Adrenal gland (tissue), 12 donors: ENCODE measurements around the gene GGT5. TPM values are rescaled to one million over a fixed set of nuclear protein-coding genes. Genes with fewer than 3 reads are reported as not detected.
A peak's percentile ranks its signal among the peaks of the same experiment; 100 is the strongest.

ENCODE experiments used
- DNase-seq, 7 donors: peaks; one replicate each; pipeline ENCODE4 v3.0.0-alpha.2; 2019 to 2020
- H3K27ac ChIP-seq, 5 donors: fragments of 200-600 bp; sonication (generic) in 4 of 5; 1 replicate in 3 of 5; 2 replicates in 2 of 5; pipeline versions ENCODE4 v1.5.1 to v1.8.0; 2016 to 2020; ENCODE audit warnings: mild to moderate bottlenecking in 1 of 5
- H3K27me3 ChIP-seq: fragments of 200-600 bp; 2 replicates; pipeline ENCODE4 v1.8.0; 2021
- H3K36me3 ChIP-seq, 2 donors: fragments of 200-600 bp; replicated peaks in 1 of 2; 1 replicate in 1 of 2; 2 replicates in 1 of 2; pipeline versions ENCODE4 v1.5.1 to v1.8.0; 2018 to 2022
- H3K4me1 ChIP-seq, 2 donors: fragments of 200-600 bp; replicated peaks in 1 of 2; 1 replicate in 1 of 2; 2 replicates in 1 of 2; pipeline versions ENCODE4 v1.5.1 to v1.8.0; 2018 to 2021
- H3K4me3 ChIP-seq, 4 donors: fragments of 200-600 bp; sonication (generic) in 3 of 4; one replicate each; pipeline ENCODE4 v1.5.1; 2016 to 2018
- H3K9me3 ChIP-seq, 3 donors: fragments of 200-600 bp; sonication (generic) in 1 of 3; replicated peaks in 1 of 3; 1 replicate in 2 of 3; 2 replicates in 1 of 3; pipeline versions ENCODE4 v1.5.1 to v1.8.0; 2016 to 2021
- POLR2A ChIP-seq, 2 donors: fragments of 450-650 bp; IDR thresholded peaks; one replicate each; pipeline ENCODE4 v1.6.1; 2017; ENCODE audit warnings: antibody characterized with exemption in 2 of 2, mild to moderate bottlenecking in 2 of 2, moderate library complexity in 1 of 2
- WGBS, 4 donors: extraction: QIAGEN DNeasy Blood & Tissue Kit in 2 of 4; methylation state at CpG; one replicate each; pipeline versions ENCODE4 v1.1.5 to v1.1.7; 2013 to 2017; 5-methylcytosine and 5-hydroxymethylcytosine counted together
- intact Hi-C, 2 donors: fragments of 100-400 bp; cut with DNase I; formaldehyde crosslinking; loops; one replicate each; pipeline versions ENCODE4 v1.14.1 to v1.15.0; 2022 to 2023
- polyA plus RNA-seq, 3 donors: library from polyadenylated mRNA; stranded (reverse); fragments of 200-250 nt in 2 of 3; fragments of 350-450 nt in 1 of 3; fragmentation: Illumina TruSeq in 1 of 3; extraction: RNeasy Lipid Tissue Mini Kit (QIAGEN cat#74804) in 1 of 3; gene quantifications; one replicate each; pipeline ENCODE4 v1.2.3, GENCODE V29; 2013 to 2014
- total RNA-seq, 9 donors: library from RNA; depleted of rRNA in 4 of 9; stranded (reverse); fragments of >200 nt in 4 of 9; fragments of 120-200 nt in 1 of 9; fragmentation: NEBNext Ultra II Directional in 1 of 9; extraction: Animal tissue kit (Norgen Biotek cat#: 25700) in 1 of 9; gene quantifications; one replicate each; pipeline versions ENCODE4 v1.1.0 to v1.2.4, GENCODE V29; 2013 to 2023
- TF ChIP-seq, protein P1 (sequence below), 6 experiments: fragments of 450-650 bp in 4 of 6; fragments of 200-600 bp in 2 of 6; sonication (generic) in 1 of 6; IDR thresholded peaks; 1 replicate in 5 of 6; 2 replicates in 1 of 6; pipeline versions ENCODE4 v1.5.1 to v1.8.0; 2016 to 2021; ENCODE audit warnings: antibody characterized with exemption in 6 of 6, mild to moderate bottlenecking in 2 of 6, moderate library complexity in 1 of 6
- donor health status: healthy with polysubstance abuse.
- donor health status: Bipolar disorder and iron deficiency.
- donor health status: DM: yes; HTN: yes; CAD: no.
- donor health status: DM: no; HTN: no; CAD: no.
- donor health status: DM: no; HTN: no; CAD: no.
- donor health status: DM: yes; HTN: yes; CAD: no.

GGT5 gene
- total and polyA plus RNA-seq, 12 donors: 7.5 to 149 (median 78.5) TPM

DNA sequence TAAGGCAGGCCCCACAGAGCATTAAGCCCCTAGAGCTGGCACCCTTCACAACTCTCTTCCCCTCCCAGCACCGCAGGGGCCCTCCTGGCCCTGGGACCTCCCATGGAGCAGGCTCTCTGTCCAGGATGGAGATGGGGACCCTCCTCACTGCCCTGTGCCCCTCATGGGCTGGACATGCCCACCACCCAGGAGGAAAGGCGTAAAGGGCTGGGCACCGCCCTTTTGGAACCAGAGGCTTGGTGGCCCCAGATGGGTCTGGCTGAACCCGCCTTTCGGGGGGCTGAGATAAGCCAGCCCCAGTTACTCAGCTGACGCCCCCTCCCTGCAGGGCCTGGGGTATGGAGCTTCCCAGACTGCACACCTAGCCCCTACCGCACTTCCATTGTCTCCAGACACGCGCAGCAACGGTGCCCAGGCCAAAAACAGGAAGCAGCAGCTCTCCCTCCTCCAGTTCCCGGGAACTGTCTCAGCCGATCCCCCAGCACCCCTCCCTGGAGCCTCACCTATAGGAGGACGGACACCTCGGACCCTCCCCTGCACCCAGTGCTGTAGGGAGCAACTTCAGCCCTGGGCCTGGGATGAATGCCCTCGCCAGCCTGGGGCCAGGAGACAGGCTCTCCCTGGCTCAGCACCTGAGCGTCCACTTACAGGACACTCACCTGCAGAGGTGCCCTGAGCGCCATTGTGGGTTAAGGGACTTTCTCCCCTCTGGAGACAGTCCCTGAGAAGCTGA, 65.2 kb downstream of the GGT5 start:
- peak overlapping the region in 1 of 5 donors; percentile 80 for H3K27ac ChIP-seq
- TF ChIP-seq, protein P1, sequence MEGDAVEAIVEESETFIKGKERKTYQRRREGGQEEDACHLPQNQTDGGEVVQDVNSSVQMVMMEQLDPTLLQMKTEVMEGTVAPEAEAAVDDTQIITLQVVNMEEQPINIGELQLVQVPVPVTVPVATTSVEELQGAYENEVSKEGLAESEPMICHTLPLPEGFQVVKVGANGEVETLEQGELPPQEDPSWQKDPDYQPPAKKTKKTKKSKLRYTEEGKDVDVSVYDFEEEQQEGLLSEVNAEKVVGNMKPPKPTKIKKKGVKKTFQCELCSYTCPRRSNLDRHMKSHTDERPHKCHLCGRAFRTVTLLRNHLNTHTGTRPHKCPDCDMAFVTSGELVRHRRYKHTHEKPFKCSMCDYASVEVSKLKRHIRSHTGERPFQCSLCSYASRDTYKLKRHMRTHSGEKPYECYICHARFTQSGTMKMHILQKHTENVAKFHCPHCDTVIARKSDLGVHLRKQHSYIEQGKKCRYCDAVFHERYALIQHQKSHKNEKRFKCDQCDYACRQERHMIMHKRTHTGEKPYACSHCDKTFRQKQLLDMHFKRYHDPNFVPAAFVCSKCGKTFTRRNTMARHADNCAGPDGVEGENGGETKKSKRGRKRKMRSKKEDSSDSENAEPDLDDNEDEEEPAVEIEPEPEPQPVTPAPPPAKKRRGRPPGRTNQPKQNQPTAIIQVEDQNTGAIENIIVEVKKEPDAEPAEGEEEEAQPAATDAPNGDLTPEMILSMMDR (IDR thresholded peaks at IDR 0.05): no peak
- no peak for TF ChIP-seq POLR2A (IDR thresholded peaks at IDR 0.05)
- no peaks in the 10 kb centered on the region for H3K27me3 ChIP-seq
- 76 to 100% (median 83%) methylated on average over 7 to 17 of the region's 17 CpGs for WGBS, 4 donors
- DNase-seq: no peak
- H3K4me1 ChIP-seq: peaks cover 0 to 4% of the 10 kb centered on the region in 2 donors
- no peaks in the 10 kb centered on the region for H3K9me3 ChIP-seq
- no peak overlapping the region for H3K4me3 ChIP-seq
- peaks cover 0 to 15% of the 10 kb centered on the region in 2 donors for H3K36me3 ChIP-seq
- intact Hi-C loops: loop anchor here in 1 of 2 donors (10.0 kb wide), 2 partner anchors 75 to 225 kb away; no protein-coding TSS in a partner anchor

DNA sequence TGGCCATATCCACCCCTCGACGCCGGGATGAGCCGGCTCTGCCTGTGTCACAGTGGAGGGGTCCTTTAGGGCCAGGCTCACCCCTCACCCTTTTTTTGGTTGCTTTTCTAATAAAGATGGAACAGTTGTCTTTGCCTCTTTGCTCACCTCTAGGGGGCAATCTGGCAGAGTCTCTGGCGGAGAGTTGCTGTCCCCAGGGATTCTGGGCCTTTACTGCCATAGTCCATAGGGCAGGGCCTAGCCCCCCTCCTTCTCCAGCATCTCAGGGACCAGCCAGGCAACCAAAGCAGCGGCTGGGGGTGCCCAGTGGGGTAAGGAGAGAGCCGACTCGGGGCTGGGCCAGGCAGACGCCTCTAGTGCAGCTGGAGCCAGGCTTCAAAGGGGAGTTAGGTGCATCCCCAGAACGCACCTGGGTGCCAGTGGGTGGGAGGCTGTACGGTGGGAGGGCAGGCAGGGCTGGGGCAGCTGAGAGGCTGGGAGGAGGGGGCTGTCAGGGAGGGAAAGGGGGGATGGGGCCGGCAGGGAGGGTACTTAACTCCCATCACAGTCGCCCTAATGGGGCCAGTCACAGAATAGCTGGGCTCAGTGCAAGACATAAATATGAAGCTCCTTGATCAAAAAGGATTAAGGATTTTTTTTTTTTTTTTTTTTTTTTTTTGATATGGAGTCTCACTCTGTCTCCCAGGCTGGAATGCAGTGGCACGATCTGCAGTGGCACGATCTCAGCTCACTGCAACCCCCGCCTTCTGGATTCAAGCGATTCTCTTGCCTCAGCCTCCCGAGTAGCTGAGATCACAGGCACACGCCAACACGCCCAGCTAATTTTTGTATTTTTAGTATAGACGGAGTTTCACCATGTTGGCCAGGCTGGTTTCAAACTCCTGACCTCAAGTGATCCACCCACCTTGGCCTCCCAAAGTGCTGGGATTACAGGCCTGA, 66.1 kb downstream of the GGT5 start:
- TF ChIP-seq, protein P1 (IDR thresholded peaks at IDR 0.05): peak in 2 of 6 experiments; percentile 5 to 12
- TF ChIP-seq POLR2A (IDR thresholded peaks at IDR 0.05): no peak
- DNase-seq: no peak
- Histone ChIP-seq H3K27ac (no peak overlapping the region), H3K36me3 (peaks cover 0 to 15% of the 10 kb centered on the region in 2 donors), H3K9me3 (no peaks in the 10 kb centered on the region), H3K4me3 (no peak overlapping the region), H3K27me3 (no peaks in the 10 kb centered on the region), H3K4me1 (peaks cover 0 to 5% of the 10 kb centered on the region in 2 donors)
- intact Hi-C loops: loop anchor here in 1 of 2 donors (10.0 kb wide), 2 partner anchors 74 to 224 kb away; no protein-coding TSS in a partner anchor
- 88 to 90% (median 89%) methylated on average over 16 to 21 of the region's 21 CpGs for WGBS, 4 donors

DNA sequence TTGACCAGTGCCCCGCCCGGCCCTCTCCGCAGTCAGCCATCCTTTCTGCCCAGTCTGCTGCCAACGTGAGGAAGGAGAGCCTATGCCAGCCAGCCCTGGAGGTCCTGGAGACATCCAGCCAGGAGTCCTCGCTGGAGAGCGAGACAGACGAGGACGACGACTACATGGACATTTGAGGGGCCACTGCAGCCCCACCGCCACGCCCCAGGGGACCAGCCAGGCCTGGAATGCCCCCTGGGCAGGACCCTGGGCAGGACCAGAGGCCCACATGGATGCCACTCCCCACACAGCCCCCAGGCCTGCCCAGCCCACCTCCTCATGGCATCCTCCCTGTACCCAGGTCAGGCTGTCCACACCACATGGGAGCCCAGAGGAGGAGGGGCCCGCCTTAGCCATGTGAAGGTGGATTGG, 66.9 kb downstream of the GGT5 start:
- 92 to 100% (median 94%) methylated on average over 3 to 12 of the region's 12 CpGs for WGBS, 4 donors
- H3K4me3 ChIP-seq: no peak overlapping the region
- no peak overlapping the region for H3K27ac ChIP-seq
- H3K36me3 ChIP-seq: peaks cover 0 to 21% of the 10 kb centered on the region in 2 donors
- no peaks in the 10 kb centered on the region for H3K9me3 ChIP-seq
- no peak for DNase-seq
- TF ChIP-seq, protein P1 (IDR thresholded peaks at IDR 0.05): no peak
- no peak for TF ChIP-seq POLR2A (IDR thresholded peaks at IDR 0.05)
- intact Hi-C loops: loop anchor here in 1 of 2 donors (10.0 kb wide), 2 partner anchors 73 to 223 kb away; no protein-coding TSS in a partner anchor
- peaks cover 0 to 5% of the 10 kb centered on the region in 2 donors for H3K4me1 ChIP-seq
- H3K27me3 ChIP-seq: no peaks in the 10 kb centered on the region

DNA sequence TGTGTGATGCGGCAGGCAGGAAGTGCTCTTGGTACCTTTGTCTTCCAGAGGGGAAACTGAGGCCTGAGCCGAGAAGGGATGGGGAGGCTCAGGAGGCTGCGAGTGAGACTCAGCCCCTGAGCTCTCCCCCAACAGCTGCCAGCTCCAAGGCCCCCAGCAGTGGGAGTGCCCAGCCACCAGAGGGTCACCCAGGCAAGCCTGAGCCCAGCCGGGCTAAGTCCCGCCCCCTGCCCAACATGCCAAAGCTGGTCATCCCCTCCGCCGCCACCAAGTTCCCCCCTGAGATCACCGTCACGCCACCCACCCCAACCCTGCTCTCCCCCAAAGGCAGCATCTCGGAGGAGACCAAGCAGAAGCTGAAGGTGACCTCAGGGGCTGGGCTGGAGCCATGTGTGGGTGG, 67.4 kb downstream of the GGT5 start:
- peaks cover 0 to 5% of the 10 kb centered on the region in 2 donors for H3K4me1 ChIP-seq
- WGBS, 4 donors: 93% methylated on average over 2 to 10 of the region's 10 CpGs
- intact Hi-C loops: loop anchor here in 1 of 2 donors (10.0 kb wide), 2 partner anchors 73 to 223 kb away; no protein-coding TSS in a partner anchor

More for the DNA sequence above, 67.4 kb downstream of the GGT5 start:
- Histone ChIP-seq H3K4me3 (no peak overlapping the region), H3K27ac (no peak overlapping the region), H3K36me3 (peaks cover 0 to 27% of the 10 kb centered on the region in 2 donors), H3K9me3 (no peaks in the 10 kb centered on the region), H3K27me3 (no peaks in the 10 kb centered on the region)
- DNase-seq: no peak
- TF ChIP-seq, protein P1 (IDR thresholded peaks at IDR 0.05): no peak
- TF ChIP-seq POLR2A (IDR thresholded peaks at IDR 0.05): no peak
